NCI-H1417 treated with DMSO at 0.1 percent for 48 hours (cell line): ENCODE measurements around the gene HBA1.
"Not testable (repeated sequence)": the region's sequence is repeated elsewhere in the genome, so short reads cannot be mapped to it uniquely, and the experiment has no call there.

Experiments
- DNase-seq: peaks from one replicate; lab custom pipeline; 2025; lab: John Stamatoyannopoulos, UW

Gene HBA1

GRCh38 chr16:204046-204445, 27.6 kb downstream of the HBA1 start:
- DNase-seq = not testable (repeated sequence)

- not testable (repeated sequence) for DNase-seq
Measured at GRCh38 chr16:209359-209758, 32.9 kb downstream of the HBA1 start.

GRCh38 chr16:211631-212180, 35.2 kb downstream of the HBA1 start:
- DNase-seq = not testable (repeated sequence)

- no peak for DNase-seq
Measured at GRCh38 chr16:212999-213398, 36.5 kb downstream of the HBA1 start.

- DNase-seq = no peak
Measured at GRCh38 chr16:220021-220420, 43.5 kb downstream of the HBA1 start.
